HEK293T (cell line): ENCODE data around the gene C19orf85.

Experiments
- CTCF ChIA-PET: fragments of 350-600 bp; formaldehyde crosslinking; extraction: SDS; loops from one replicate; lab custom pipeline; 2021; ENCODE audit warnings: antibody characterized with exemption, inconsistent platforms; lab: Yijun Ruan, JAX
- POLR2A ChIA-PET: fragments of 350-600 bp; formaldehyde crosslinking; extraction: SDS; loops from one replicate; lab custom pipeline; 2020; ENCODE audit warnings: antibody characterized with exemption, inconsistent platforms; lab: Yijun Ruan, JAX
- DNase-seq: peaks from one replicate; pipeline ENCODE4 v3.0.0; 2012; ENCODE audit warnings: mixed read lengths; ENCODE audit errors: extremely low spot score
- ARNT ChIP-seq: fragments of 450-650 bp; IDR thresholded peaks from 2 replicates; pipeline ENCODE4 v1.6.1; 2017; ENCODE audit warnings: mild to moderate bottlenecking
- BHLHE40 ChIP-seq: fragments of 450-650 bp; IDR thresholded peaks from 2 replicates; pipeline ENCODE4 v1.6.1; 2016; ENCODE audit warnings: mild to moderate bottlenecking, moderate library complexity, borderline replicate concordance
- CTBP1 ChIP-seq: fragments of 450-650 bp; IDR thresholded peaks from 2 replicates; pipeline ENCODE4 v1.6.1; 2016; ENCODE audit warnings: borderline replicate concordance
- ELF4 ChIP-seq: fragments of 450-650 bp; IDR thresholded peaks from 2 replicates; pipeline ENCODE4 v1.6.1; 2017; ENCODE audit warnings: antibody characterized with exemption
- FOXA1 ChIP-seq: fragments of 450-650 bp; IDR thresholded peaks from 2 replicates; pipeline ENCODE4 v1.6.1; 2016; ENCODE audit warnings: mild to moderate bottlenecking
- FOXK2 ChIP-seq: fragments of 450-650 bp; IDR thresholded peaks from 2 replicates; pipeline ENCODE4 v1.6.1; 2016; ENCODE audit warnings: mild to moderate bottlenecking
- FOXM1 ChIP-seq: fragments of 450-650 bp; IDR thresholded peaks from 2 replicates; pipeline ENCODE4 v1.6.1; 2017; ENCODE audit warnings: mild to moderate bottlenecking, borderline replicate concordance
- HDGF ChIP-seq: fragments of 450-650 bp; IDR thresholded peaks from 2 replicates; pipeline ENCODE4 v1.6.1; 2017; ENCODE audit warnings: antibody characterized with exemption, borderline replicate concordance
- L3MBTL2 ChIP-seq: fragments of 450-650 bp; conservative IDR thresholded peaks from 2 replicates; pipeline ENCODE4 v1.6.1; 2016; ENCODE audit warnings: mild to moderate bottlenecking
- LEF1 ChIP-seq: fragments of 450-650 bp; IDR thresholded peaks from 2 replicates; pipeline ENCODE4 v1.6.1; 2017; ENCODE audit warnings: mild to moderate bottlenecking, borderline replicate concordance
- NFRKB ChIP-seq: fragments of 450-650 bp; IDR thresholded peaks from 2 replicates; pipeline ENCODE4 v1.6.1; 2016; ENCODE audit warnings: mild to moderate bottlenecking, moderate library complexity
- SP1 ChIP-seq: fragments of 450-650 bp; IDR thresholded peaks from 2 replicates; pipeline ENCODE4 v1.6.1; 2017
- SUZ12 ChIP-seq: fragments of 450-650 bp; IDR thresholded peaks from 2 replicates; pipeline ENCODE4 v1.6.1; 2016; ENCODE audit warnings: mild to moderate bottlenecking
- TARDBP ChIP-seq: fragments of 450-650 bp; IDR thresholded peaks from 2 replicates; pipeline ENCODE4 v1.6.1; 2016
- ZNF384 ChIP-seq: fragments of 450-650 bp; IDR thresholded peaks from 2 replicates; pipeline ENCODE4 v1.6.1; 2016
- TF ChIP-seq, protein P1 (sequence below): fragments of 450-650 bp; IDR thresholded peaks from 2 replicates; pipeline ENCODE4 v1.6.1; 2016

C19orf85 gene

DNA sequence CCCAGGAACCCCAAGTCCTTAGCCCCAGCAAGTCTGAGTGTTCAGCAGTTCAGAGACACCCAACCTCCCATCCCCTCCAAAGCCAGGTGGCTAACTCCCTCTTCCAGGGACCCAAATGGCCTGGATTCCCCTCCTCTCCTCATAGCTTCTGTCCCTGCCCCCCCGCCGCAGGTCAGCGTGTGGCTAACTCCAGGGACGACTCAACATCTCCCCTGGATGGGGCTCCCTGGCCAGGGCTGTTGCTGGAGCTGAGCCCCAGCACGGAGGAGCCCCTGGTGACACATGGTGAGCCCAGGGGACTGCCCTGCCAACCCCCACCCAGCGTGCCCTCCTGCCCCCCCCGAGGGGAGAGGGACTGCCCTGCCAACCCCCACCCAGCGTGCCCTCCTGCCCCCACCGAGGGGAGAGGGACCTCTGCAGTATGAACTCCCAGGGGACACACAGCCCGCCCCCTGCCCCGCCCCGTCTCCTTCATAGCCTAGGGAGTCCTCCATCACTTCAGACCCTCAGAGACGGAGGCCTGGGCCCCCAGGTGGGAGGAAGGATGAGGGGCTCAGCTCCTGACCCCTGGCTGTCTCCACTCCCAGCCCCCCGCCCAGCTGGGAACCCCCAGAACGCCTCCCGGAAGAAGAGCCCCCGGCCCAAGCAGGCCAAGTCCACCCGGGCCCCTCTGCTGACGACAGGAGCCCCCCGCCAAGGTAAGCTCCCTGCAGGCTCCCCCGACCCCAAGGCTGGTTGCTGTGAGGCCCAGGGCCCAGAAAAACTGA, 25.3 kb upstream of the C19orf85 start:
- ChIA-PET CTCF (interaction anchor here (1.4 kb wide), 1 partner anchor 22 kb away, joined by 3 read pairs; no protein-coding TSS in a partner anchor), POLR2A (interaction anchor here (1.1 kb wide), 1 partner anchor 114 kb away, joined by 3 read pairs; no protein-coding TSS in a partner anchor)
- TF ChIP-seq FOXM1 (no peak), NFRKB (no peak), ELF4 (no peak), SP1 (no peak), BHLHE40 (no peak), FOXA1 (no peak), LEF1 (no peak), L3MBTL2 (no peak), SUZ12 (no peak), FOXK2 (no peak), CTBP1 (no peak), HDGF (no peak), ZNF384 (no peak), TARDBP (no peak), ARNT (no peak)
- TF ChIP-seq, protein P1, sequence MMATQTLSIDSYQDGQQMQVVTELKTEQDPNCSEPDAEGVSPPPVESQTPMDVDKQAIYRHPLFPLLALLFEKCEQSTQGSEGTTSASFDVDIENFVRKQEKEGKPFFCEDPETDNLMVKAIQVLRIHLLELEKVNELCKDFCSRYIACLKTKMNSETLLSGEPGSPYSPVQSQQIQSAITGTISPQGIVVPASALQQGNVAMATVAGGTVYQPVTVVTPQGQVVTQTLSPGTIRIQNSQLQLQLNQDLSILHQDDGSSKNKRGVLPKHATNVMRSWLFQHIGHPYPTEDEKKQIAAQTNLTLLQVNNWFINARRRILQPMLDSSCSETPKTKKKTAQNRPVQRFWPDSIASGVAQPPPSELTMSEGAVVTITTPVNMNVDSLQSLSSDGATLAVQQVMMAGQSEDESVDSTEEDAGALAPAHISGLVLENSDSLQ = no peak
- DNase-seq = no peak

DNA sequence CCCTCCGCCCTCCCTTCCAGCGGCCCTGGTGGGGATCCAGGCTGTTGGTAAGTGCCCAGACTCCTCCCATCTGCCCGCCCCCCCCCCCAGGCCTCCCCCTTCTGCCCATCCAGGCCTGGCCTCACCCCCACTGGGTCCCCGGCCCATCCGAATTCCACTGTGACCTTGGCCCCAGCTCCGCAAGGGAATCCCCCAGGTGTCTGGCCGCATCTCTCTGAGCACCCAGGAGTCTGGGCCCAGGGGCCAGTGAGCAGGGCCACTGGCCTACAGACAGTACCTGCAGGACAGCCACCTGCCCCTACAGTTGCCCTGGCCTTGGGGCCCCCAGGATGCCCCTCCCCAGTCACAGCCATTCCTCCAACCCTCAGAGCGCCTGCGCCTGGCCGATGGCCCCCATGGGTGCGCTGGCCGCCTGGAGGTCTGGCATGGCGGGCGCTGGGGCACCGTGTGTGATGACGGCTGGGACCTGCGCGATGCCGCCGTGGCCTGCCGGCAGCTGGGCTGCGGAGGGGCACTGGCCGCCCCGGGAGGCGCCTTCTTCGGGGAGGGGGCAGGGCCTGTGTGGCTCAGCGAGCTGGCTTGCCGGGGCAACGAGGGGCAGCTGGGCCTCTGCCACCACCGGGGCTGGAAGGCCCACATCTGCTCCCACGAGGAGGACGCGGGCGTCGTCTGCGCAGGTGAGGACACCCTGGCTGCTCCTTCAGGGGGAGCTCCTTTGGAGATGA, 24.6 kb upstream of the C19orf85 start:
- DNase-seq = no peak
- ChIA-PET POLR2A (interaction anchor here (1.1 kb wide), 1 partner anchor 115 kb away, joined by 3 read pairs; no protein-coding TSS in a partner anchor), CTCF (interaction anchor here (1.5 kb wide), 1 partner anchor 15 kb away, joined by 3 read pairs; no protein-coding TSS in a partner anchor)
- TF ChIP-seq HDGF (no peak), FOXM1 (no peak), LEF1 (no peak), SUZ12 (no peak), L3MBTL2 (no peak), FOXA1 (no peak), CTBP1 (no peak), BHLHE40 (no peak), SP1 (no peak), NFRKB (no peak)
- TF ChIP-seq, protein P1 = no peak

DNA sequence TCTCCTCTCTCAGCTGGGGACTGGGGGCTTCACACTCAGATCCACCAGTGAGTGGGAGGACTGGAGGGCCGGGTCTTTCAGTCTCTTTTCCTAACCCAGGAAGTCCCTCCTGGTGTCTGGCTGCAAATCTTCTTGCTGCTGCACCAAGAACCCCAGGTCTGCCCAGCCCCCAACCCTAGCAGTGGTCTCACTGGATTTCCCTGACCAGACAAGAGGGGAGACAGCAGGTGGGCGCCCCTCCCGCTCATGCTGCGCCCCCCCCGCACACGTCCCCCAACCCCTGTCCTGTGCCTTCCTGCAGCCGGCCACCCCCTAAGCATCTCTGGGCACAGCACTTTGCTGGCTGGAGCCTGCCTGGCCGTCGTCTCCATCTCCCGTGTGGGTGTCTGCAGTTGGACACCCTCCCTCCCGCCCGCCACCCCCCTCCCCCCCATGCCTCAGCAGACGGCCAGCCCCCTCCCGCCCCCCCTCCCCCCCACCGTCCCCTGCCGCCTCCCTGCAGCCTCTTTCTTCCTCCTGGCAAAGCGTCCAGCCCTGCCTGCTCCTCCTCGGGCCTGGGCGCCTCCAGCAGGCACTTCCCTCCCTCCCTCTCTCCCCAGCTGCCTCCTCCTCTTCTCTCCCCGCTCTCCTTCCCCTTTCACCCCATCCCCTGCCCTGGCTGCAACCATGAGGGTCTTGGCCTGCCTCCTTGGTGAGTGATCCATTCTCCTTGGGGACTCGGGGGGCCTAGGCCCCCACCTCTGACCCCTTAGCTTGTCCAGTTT, 23.6 kb upstream of the C19orf85 start, which contains the start of gene SSC5D:
Gene SSC5D (plus strand): TSS at position 513 of the 764 bp plus-strand sequence. CDS start 154 bp downstream, at position 667.
- TF ChIP-seq LEF1 (no peak), TARDBP (no peak), ARNT (no peak), CTBP1 (no peak)
- CTCF ChIA-PET = interaction anchor here (1.5 kb wide), 1 partner anchor 16 kb away, joined by 3 read pairs; no protein-coding TSS in a partner anchor
- no peak for DNase-seq
- POLR2A ChIA-PET = interaction anchor here (1.9 kb wide), 1 partner anchor 12 kb away, joined by 14 read pairs; the partner anchor contains the start of gene ZNF628

DNA sequence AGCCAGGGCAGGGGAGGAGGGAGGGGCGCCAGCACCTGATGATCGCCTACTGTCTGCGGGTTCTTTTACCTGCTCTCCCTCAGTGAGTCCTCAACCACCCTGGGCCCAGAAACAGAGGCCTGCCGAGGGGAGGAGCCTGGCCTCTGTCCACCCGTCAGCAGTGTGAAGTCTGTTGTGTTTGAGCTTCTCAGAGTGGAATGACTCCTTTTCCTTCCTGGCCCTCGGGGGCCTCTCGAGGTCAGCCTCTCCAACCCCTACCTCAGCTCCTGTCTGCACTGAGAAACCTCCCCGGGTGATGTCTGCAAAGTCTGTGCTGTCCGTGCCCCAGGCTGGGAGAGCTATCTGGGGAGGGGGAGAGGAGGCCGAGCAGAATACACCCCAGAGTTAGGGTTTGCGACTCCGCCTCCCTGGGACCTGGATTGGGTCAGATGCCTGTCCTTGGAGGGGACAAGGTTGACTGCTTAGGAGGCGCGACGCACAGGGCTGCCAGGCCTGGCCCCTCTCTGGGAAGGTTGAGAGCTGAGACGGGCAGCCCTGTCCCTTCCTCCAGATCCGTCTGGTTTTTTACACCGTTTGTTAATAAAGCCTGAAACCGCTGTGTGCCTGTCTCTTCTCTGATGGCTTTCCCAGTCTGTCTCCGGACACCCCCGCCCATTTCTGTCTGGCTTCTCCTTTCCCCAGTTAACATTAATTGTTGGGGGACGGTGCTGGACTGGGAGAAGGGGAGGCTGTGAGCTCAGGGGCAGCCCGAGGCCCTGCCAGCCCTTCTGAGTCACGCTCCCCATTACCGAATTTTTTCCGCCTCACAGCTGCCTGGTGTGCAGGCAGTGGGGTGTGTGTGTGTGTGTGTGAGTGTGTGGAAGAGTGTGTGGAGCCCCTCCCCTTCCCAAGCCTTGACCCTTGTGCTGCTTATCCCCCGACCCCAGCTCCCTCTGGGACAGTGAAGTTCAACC, 22.7 kb upstream of the C19orf85 start:
- DNase-seq = no peak
- ChIA-PET POLR2A (interaction anchor here (0.7 to 1.9 kb wide), 4 partner anchors 11 to 21 kb away, joined by 3 to 14 read pairs (median 4); partner anchors contain the start of gene ZNF628), CTCF (interaction anchor here (0.6 to 1.2 kb wide), 2 partner anchors 17 to 19 kb away, joined by 3 to 4 read pairs; no protein-coding TSS in a partner anchor)
- TF ChIP-seq NFRKB (no peak), CTBP1 (no peak), HDGF (no peak), L3MBTL2 (no peak), FOXM1 (no peak), LEF1 (no peak), ZNF384 (no peak), ARNT (no peak), SP1 (no peak), SUZ12 (no peak), BHLHE40 (no peak), FOXK2 (no peak)
